GM10248 (cell line): ENCODE data around the gene IQSEC1.

Experiments
- CTCF ChIA-PET: fragments of 300-600 bp; sonication (Branson Sonifier 250); formaldehyde crosslinking; extraction: SDS; loops from one replicate; lab custom pipeline; 2021; ENCODE audit warnings: antibody characterized with exemption; lab: Yijun Ruan, JAX
- POLR2A ChIA-PET: fragments of 350-650 bp; sonication (Branson Sonifier 250); formaldehyde crosslinking; extraction: SDS; loops from one replicate; lab custom pipeline; 2020; ENCODE audit warnings: antibody characterized with exemption; lab: Yijun Ruan, JAX
- DNase-seq: peaks from one replicate; pipeline ENCODE4 v3.0.0; 2012; ENCODE audit errors: extremely low spot score
- CTCF ChIP-seq: IDR thresholded peaks from 2 replicates; pipeline ENCODE4 v1.5.1; 2012; ENCODE audit warnings: mild to moderate bottlenecking, low read depth; ENCODE audit errors: extremely low read depth, missing control alignments, control extremely low read depth

Gene IQSEC1

GRCh38 chr3:13109516-13109915 is 36.3 kb upstream of the IQSEC1 start:
- CTCF ChIA-PET, result interaction anchor here (1.2 to 3.6 kb wide), 2 partner anchors 18 to 367 kb away, joined by 3 to 22 read pairs; no protein-coding TSS in a partner anchor
- TF ChIP-seq CTCF, result no peak
- no peak for DNase-seq
- POLR2A ChIA-PET, result interaction anchor here (0.6 kb wide), 1 partner anchor 184 kb away, joined by 3 read pairs; no protein-coding TSS in a partner anchor

GRCh38 chr3:13108861-13109260 is 35.6 kb upstream of the IQSEC1 start:
- ChIA-PET CTCF (interaction anchor here (1.2 kb wide), 1 partner anchor 368 kb away, joined by 3 read pairs; no protein-coding TSS in a partner anchor), POLR2A (no interaction called here)
- no peak for DNase-seq
- no peak for TF ChIP-seq CTCF

GRCh38 chr3:13107661-13108060 is 34.4 kb upstream of the IQSEC1 start:
- ChIA-PET POLR2A (no interaction called here), CTCF (interaction anchor here (0.6 kb wide), 1 partner anchor 16 kb away, joined by 3 read pairs; no protein-coding TSS in a partner anchor)
- DNase-seq, result no peak
- no peak for TF ChIP-seq CTCF

GRCh38 chr3:13106308-13107001 is 33.2 kb upstream of the IQSEC1 start:
- POLR2A ChIA-PET, result no interaction called here
- no peak for TF ChIP-seq CTCF
- no peak for DNase-seq
- CTCF ChIA-PET, result interaction anchor here (1.0 to 2.5 kb wide), 4 partner anchors 13 to 26 kb away, joined by 3 to 12 read pairs (median 5); no protein-coding TSS in a partner anchor

- no peak for DNase-seq
- POLR2A ChIA-PET, result no interaction called here
- no peak for TF ChIP-seq CTCF
- CTCF ChIA-PET, result interaction anchor here (1.0 to 2.5 kb wide), 4 partner anchors 13 to 25 kb away, joined by 3 to 12 read pairs (median 5); no protein-coding TSS in a partner anchor
These were observed 32.6 kb upstream of the IQSEC1 start for GRCh38 chr3:13105896-13106250.

- DNase-seq, result no peak
- ChIA-PET CTCF (interaction anchor here (1.0 to 2.5 kb wide), 4 partner anchors 12 to 24 kb away, joined by 3 to 12 read pairs (median 5); no protein-coding TSS in a partner anchor), POLR2A (no interaction called here)
- no peak for TF ChIP-seq CTCF
These were observed 32.1 kb upstream of the IQSEC1 start for GRCh38 chr3:13105181-13105895.
